GM21723 (cell line): Measurements from ENCODE around the gene FOXJ3.

Experiments
- ATAC-seq: cut with Tn5 transposase; IDR thresholded peaks from one replicate; pipeline ENCODE4 v1.9.1; 2021; ENCODE audit warnings: mild to moderate bottlenecking, moderate library complexity; ENCODE audit not compliant: unreplicated experiment

FOXJ3 gene

GRCh38 chr1:42334240-42335049, 590 bp downstream of the FOXJ3 start:
- ATAC-seq: peak; percentile 51

- no peak for ATAC-seq
Observed at GRCh38 chr1:42333662-42334239, 1.3 kb downstream of the FOXJ3 start.

DNA sequence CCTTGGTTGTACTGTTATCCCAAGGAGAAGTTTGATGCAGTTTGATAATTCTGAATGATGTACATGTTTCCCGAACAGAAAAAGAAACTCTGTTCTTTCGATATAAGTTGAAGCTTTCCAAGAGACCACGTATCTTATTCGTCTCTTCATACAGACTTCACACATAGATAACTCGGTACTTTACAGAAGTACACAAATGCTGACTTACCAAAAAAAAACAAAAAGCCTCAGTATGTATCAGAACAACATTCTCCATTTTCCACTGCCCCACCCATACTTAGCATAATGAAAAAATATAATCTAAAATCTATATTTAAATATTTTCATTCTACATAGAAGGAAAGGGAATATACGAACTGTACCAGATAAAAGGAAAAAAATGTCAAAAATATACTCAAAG, 2.2 kb downstream of the FOXJ3 start:
- ATAC-seq: no peak

DNA sequence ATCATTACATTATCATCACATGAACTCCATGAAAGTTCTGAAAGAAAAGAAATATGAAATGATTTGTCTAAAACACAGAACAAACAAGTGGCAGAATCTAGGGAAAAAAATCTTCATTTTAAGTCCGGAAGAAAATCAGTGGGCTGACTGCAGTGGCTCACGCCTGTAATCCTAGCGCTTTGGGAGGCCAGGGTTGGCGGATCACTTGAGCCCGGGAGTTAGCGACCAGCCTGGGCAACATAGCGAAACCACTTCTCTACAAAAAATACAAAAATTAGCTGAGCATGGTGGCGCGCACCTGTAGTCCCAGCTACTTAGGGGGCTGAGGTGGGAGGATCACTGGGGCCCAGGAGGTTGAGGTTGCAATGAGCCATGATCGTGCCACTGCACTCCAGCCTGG, 4.8 kb downstream of the FOXJ3 start:
- ATAC-seq: no peak

DNA sequence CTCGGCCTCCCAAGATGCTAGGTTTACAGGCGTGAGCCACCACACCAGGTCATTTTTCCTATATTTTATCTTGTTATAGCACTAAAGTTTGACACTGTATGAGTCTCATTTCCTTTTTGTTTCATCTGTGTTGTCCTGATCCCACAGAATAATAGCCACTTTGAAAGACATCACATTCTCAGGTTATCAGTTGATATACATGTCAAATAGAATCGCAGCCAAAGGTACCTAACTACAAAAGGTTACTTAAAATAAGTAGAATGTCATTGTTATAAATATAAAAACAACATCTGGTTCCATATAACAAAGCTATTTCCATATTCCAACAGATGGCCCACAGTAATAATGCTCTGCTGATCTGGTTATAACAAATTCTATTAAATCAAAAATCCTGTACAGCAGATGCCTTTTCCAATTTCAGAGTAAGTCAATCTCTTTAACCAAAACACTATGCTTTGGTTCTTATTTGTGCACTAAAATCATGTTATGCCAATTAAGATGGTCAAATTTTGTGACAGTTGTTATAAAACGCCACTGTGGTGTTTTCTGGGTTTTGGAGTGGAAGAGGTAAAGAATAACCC, 6.0 kb downstream of the FOXJ3 start:
- no peak for ATAC-seq

DNA sequence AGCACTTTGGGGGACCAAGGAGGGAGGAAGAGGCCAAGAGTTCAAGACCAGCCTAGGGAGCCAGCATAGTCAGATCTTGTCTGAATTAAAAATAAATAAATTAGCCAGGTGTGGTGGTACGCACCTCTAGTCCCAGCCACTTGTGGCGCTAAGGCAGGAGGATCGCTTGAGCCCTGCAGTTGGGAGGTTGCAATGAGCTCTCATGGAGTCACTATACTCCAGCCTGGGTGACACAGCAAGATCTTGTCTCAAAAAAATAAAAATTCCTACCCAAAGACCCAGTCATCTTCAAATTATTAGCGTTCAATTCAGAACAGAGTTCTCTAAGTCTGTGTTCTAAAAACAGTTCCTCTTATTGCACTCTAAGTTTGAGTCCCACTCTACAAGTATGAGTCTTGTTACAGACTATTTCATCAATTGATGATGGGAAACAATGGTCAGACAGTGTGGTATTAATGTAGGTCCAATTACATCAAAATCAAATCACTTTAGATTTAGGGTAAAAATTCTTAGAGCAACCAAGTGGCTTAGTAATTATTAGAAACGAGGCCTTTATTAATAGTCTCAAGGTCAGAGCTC, 6.9 kb downstream of the FOXJ3 start:
- no peak for ATAC-seq

- no peak for ATAC-seq
Observed at GRCh38 chr1:42325014-42325402, 10.0 kb downstream of the FOXJ3 start.

DNA sequence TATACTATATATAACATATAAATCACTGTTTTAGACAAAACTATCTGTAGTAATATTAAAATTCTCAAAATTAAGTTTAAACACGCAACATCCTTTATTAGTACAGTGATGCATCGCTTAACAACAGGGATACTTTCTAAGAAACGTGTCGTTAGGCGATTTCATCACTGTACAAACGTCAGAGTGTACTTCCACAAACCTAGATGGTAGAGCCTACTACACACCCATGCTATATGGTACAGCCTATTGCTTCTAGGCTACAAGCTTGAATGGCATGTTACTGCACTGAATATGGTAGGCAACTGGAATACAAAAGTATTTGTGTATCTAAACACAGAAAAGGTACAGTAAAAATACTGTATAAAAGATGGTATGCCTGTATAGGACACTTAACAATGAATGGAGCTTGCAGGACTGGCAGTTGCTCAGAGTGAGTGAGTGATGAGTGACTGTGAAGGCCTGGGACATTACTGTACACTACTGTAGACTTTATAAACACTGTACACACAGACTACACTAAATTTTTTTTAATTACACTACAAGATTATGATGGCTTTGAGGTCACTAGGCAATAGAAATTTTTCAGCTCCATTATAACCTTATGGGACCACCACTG, 10.5 kb downstream of the FOXJ3 start:
- no peak for ATAC-seq

GRCh38 chr1:42323551-42323950, 11.5 kb downstream of the FOXJ3 start:
- ATAC-seq: no peak

DNA sequence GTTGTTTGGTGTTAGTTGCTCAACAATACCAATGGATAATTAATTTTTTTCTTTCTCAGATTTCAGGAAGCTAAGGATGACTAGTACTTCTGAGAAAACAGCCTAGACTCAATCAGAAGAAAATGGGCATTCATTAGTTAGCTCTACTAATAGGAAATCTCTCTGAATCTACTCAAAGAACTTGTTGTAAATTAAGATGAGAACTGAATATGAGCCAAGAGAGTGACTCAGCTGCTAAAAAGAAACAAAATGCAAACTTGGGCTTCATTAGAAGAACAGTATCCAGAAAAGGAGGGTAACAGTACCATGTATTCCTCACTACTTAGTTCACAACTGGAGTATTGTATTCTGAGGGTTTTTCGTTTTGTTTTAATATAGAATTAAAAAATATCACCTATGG, 12.5 kb downstream of the FOXJ3 start:
- ATAC-seq: no peak

DNA sequence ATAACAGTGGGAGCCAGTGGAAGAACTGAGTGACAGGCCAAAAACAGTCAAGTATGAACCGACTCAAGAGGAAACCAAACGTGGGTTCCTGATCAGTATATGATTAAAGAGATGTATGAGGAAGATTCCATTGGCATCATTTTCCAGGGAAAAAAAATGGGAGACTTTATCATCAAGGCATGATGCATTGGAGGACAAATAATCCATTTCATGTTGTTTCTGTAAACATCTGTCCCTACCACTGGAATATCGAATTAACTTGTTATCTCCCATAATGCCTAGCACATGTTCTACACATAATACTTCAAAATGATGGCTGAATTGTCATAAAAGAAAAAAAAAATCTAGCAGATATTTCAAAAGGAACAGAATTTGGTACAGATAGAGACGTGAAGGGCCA, 13.3 kb downstream of the FOXJ3 start:
- ATAC-seq: no peak

DNA sequence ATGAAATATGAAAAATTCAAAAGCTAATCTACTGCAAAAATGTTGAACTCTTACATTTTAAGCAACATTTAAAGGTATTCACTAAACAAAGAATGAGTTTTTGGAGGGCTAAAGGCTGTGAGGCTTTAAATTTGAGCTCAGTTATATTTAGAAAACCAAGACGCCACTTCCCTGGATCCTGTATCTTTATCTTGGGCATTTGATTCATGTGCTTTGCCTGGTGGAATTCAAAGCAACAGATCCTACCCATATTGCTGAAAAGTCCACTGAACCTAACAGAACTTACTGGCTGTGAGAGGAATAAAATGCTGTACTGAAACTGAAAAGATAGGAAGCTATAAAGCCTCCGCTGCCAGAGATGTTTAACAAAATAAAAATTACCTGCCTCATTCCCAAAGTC, 14.3 kb downstream of the FOXJ3 start:
- ATAC-seq: no peak

- ATAC-seq: no peak
Observed at GRCh38 chr1:42319871-42320484, 15.1 kb downstream of the FOXJ3 start.

DNA sequence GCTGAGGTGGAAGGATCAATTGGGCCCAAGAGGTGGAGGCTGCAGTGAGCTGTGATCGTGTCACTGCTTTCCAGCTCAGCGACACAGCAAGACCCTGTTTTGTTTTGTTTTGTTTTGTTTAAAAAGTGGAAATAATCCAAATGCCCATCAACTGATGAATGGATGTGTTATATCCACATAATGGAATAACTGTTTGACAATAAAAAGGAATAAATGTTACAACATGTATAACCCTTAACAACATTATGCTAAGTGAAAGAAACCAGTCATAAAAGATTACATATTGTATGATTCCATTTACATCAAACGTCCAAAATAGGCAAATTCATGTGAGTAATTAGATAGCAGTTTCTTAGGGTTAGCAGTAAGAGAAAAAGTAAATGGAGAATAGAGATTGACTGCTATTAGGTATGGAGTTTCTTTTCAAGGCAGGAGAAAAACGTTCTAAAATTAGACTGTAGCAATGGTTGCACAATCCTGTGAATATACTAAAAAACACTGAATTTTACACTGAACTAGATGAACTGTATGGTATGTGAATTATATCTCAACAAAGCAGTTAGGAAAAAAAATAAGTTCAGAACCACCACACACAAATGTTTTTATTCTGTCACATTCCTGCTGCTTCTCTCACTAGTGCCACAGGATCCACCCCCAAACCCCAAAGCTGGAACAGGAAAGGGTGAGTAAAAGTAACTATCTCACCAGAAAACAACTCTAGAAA, 15.7 kb downstream of the FOXJ3 start:
- no peak for ATAC-seq

GRCh38 chr1:42318601-42319000, 16.4 kb downstream of the FOXJ3 start:
- ATAC-seq: no peak

DNA sequence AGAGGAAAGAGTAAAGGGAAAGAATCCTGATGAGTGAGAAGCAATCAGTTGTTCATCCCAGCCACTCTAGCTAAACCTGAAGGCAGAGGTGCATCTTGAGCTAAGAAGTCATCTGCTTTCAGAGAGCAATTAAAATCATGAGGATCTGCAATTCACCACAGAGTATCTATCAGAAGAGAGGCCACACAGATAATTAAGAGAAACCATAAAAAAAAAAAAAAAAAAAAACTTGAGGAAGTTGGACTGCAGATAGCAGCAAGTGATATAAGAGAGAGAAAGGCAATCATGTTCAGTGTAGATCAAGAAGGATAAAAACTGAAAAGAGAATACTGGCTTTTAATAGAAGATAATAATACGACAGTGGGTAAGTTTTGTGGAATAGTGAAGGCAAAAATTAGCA, 17.7 kb downstream of the FOXJ3 start:
- no peak for ATAC-seq

GRCh38 chr1:42316292-42316691, 18.7 kb downstream of the FOXJ3 start:
- no peak for ATAC-seq

DNA sequence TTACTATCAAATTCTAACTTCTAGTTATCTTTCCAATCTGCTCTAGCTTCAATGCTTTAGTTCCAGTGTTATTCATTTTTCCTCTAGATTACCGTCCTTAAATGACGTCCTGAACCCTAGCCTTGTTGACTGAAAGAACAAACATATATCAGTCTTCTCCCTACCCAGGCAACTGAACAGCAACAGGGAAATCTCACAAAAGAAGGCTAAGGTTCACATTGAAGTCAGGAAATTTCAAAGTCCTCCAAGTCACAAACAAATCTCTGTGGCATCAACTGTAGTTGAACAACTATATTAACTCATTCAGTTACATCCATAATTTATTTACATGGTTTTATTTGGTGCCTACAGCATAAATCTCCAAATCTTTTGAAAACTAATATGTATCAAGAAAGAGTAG, 19.5 kb downstream of the FOXJ3 start:
- ATAC-seq: no peak

GRCh38 chr1:42313970-42314369, 21.1 kb downstream of the FOXJ3 start:
- no peak for ATAC-seq

DNA sequence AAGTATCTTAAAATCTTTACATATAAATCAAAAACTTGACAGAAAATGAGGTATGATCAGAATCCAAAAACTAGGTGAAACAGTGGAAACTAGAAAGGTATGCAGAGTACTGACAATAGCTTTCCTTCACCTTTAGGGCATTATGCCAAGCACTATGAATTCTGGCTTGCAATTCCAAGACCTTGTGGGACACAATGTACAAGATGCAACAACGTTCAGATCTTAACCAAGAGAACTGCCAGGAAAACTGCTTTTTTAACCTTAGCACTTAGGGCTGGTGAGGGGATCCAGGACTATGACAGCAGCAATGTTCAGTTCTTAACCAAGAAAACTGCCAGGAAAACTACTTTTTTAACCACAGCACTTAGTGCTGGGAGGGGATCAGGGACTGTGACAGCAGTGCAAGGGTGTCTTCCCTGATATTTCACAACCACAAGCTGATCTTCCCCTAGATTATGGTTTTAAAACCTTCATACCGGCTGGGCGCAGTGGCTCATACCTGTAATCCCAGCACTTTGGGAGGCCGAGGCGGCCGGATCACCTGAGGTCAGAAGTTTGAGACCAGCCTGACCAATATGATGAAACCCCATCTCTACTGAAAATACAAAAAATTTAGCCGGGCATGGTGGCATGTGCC, 22.3 kb downstream of the FOXJ3 start:
- no peak for ATAC-seq
